Small intestine (tissue), 7 donors: ENCODE data around the gene KRT3. TPM values are rescaled to one million over a fixed set of nuclear protein-coding genes. Genes with fewer than 3 reads are reported as not detected.
A peak's percentile ranks its signal among the peaks of the same experiment; 100 is the strongest.

Experiments used
- DNase-seq, 2 donors: peaks; one replicate each; pipeline versions ENCODE4 v3.0.0 to v3.0.0-alpha.2; 2013
- FAIRE-seq: peaks from 2 replicates; lab custom pipeline; 2012; peaks lifted over from hg19 to GRCh38; lab: Jason Lieb, UNC
- H3K27ac ChIP-seq, 3 donors: one replicate each; pipeline ENCODE4 v1.5.1; 2013; ENCODE audit warnings: low read length in 2 of 3, mild to moderate bottlenecking in 2 of 3, control low read depth in 1 of 3, inconsistent platforms in 1 of 3, low read depth in 1 of 3, moderate library complexity in 1 of 3
- H3K27me3 ChIP-seq, 3 donors: one replicate each; pipeline ENCODE4 v1.6.1; 2013; ENCODE audit warnings: low read length in 3 of 3, inconsistent platforms in 1 of 3; ENCODE audit not compliant: control insufficient read depth in 3 of 3, insufficient read depth in 3 of 3
- H3K36me3 ChIP-seq, 3 donors: one replicate each; pipeline ENCODE4 v1.6.1; 2013; ENCODE audit warnings: low read length in 3 of 3, inconsistent platforms in 1 of 3, low read depth in 1 of 3, mild to moderate bottlenecking in 1 of 3, moderate library complexity in 1 of 3; ENCODE audit not compliant: control insufficient read depth in 3 of 3, insufficient read depth in 2 of 3
- H3K4me1 ChIP-seq, 3 donors: one replicate each; pipeline ENCODE4 v1.6.1; 2013; ENCODE audit warnings: low read length in 2 of 3, inconsistent platforms in 1 of 3, low read depth in 1 of 3, mild to moderate bottlenecking in 1 of 3, moderate library complexity in 1 of 3; ENCODE audit not compliant: control insufficient read depth in 3 of 3, insufficient read depth in 2 of 3
- H3K4me3 ChIP-seq, 3 donors: one replicate each; pipeline ENCODE4 v1.5.1; 2013; ENCODE audit warnings: low read length in 3 of 3, control low read depth in 1 of 3, inconsistent platforms in 1 of 3, low read depth in 1 of 3, mild to moderate bottlenecking in 1 of 3, moderate library complexity in 1 of 3
- H3K9me3 ChIP-seq, 2 donors: one replicate each; pipeline ENCODE4 v1.6.1; 2013; ENCODE audit warnings: low read depth in 1 of 2, low read length in 1 of 2; ENCODE audit not compliant: control insufficient read depth in 2 of 2, insufficient read depth in 1 of 2
- WGBS, 3 donors: extraction: QIAGEN DNeasy Blood & Tissue Kit; methylation state at CpG; one replicate each; pipeline ENCODE4 v1.1.7; 2013; 5-methylcytosine and 5-hydroxymethylcytosine counted together
- polyA plus RNA-seq, 4 donors: library from polyadenylated mRNA; stranded (reverse) in 3 of 4; unstranded in 1 of 4; fragments of 200-250 nt in 3 of 4; fragments of 120-200 nt in 1 of 4; gene quantifications; one replicate each; pipeline versions ENCODE4 v1.2.1 to v1.2.3, GENCODE V29; 2013
- donor health status: healthy with polysubstance abuse.
- donor health status: control.
- donor health status: control.
- donor health status: Bipolar disorder and iron deficiency.
- donor health status: healthy.

KRT3 gene
- polyA plus RNA-seq, 4 donors = not detected

DNA sequence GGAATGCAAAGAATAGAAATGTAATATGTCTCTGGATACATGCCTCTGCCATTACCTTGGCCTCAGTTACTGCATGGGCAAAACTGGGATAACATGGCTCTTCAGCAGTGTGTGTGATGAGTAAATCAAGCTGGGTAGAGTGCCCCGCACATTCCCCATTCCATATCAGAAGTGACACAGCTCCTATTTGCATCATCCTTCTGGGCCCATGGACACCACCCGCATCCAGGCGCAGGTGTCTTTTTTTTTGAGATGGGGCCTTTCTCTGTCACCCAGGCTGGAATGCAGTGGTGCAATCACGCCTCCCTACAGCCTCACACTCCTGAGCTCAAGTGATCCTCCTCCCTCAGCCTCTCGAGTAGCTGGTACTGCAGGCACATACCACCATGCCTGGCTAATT lies 50.4 kb downstream of the KRT3 start:
- Histone ChIP-seq H3K4me3 (no peak overlapping the region), H3K9me3 (no peaks in the 10 kb centered on the region), H3K27me3 (peaks cover 0 to 5% (median 0%) of the 10 kb centered on the region in 3 donors), H3K27ac (no peak overlapping the region), H3K36me3 (no peaks in the 10 kb centered on the region), H3K4me1 (no peaks in the 10 kb centered on the region)
- FAIRE-seq (no peak), DNase-seq (no peak)
- 76 to 80% (median 79%) methylated on average over 5 of the region's 5 CpGs for WGBS, 3 donors

DNA sequence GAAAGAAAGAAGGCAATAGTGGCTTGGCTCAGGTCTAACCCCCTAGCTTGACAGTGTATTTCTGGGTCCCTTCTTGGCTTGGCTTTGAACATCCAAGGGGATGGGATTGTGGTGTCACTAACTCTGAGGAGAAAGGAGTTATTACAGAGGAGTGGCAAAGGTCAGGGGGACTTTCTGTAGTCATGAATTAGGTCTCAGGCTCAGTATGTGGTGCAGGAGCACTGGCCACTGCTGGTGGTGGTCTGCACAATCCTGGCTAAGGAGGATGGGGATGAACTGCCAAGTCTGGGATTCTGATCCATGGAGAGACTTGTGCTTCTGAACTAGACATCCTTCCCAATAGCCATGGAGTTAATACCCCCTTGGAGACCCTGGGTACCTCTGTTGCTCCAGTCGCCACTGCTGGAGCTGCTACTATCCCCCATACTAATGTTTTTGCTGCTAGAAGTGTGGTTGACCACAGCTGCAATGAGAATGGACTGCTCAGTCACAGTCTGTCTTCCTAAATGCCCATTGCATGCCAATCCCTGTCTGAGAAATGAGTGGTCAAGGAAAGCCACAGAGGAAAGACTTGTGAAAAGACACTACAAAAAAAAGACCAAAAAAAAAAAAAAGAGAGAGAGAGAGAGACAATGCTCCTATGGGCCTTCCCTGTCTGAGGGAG lies 51.3 kb downstream of the KRT3 start:
- no peak overlapping the region for H3K4me3 ChIP-seq
- 62 to 76% (median 63%) methylated on average over 1 of the region's 1 CpG for WGBS, 3 donors
- FAIRE-seq = no peak

DNA sequence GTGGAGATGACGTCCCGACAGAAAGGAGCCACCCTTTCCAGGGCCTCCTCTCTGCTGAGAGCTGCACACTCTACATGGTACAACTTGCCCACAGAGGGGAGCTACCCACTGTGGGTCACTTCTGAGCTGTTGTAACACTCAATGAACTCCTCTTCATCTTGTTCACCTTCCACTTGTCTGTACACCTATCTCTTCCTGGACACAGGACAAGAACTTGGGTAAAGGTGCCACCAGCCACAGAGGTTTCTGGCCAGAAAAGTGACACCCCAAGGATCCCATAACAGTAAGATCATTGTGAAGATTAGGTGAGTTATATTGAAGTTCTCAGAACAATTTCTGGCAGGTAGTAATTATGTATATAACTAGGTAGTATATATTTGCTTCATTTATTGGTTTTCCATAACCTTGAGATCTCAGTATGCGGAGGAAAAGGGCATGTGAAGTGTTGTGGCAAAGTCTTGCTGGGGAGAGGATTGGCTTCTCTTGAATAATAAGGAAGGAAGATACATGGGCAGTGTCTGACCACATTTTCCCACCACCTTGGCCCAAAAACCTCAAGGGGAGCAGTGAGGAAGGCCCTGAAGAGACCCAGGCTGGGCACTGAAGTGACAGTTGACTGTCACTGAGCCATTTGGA lies 53.0 kb downstream of the KRT3 start:
- FAIRE-seq = no peak
- no peaks in the 10 kb centered on the region for H3K36me3 ChIP-seq
- peaks cover 0 to 3% (median 0%) of the 10 kb centered on the region in 3 donors for H3K27me3 ChIP-seq

More for the DNA sequence above, 51.3 kb downstream of the KRT3 start:
- Histone ChIP-seq H3K4me1 (no peaks in the 10 kb centered on the region), H3K27ac (no peak overlapping the region), H3K9me3 (no peaks in the 10 kb centered on the region), H3K27me3 (peaks cover 0 to 5% (median 0%) of the 10 kb centered on the region in 3 donors), H3K36me3 (no peaks in the 10 kb centered on the region)
- no peak for DNase-seq

DNA sequence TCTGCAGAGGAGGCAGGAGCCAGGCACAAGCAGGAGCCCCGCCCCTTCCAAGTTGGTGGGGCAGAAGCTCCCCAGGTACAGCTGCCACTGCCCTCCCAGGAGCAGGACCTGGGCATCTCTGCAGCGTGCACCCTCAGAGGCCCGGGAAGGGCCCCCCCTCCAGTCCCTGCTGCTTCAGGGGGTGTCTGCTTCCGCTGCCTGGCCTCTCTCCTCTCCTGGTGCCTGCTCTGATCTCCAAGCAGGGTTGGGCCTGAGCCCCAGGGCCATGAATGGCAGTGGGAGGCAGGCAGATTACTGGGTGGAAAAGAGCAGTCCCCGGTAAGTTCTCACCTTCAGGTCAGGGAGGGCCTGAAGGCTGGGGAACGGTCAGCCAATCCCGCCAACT lies 53.7 kb downstream of the KRT3 start:
- 57 to 68% (median 66%) methylated on average over 6 to 7 of the region's 7 CpGs for WGBS, 3 donors

More for the DNA sequence above, 53.0 kb downstream of the KRT3 start:
- H3K9me3 ChIP-seq = no peaks in the 10 kb centered on the region
- H3K4me1 ChIP-seq = no peaks in the 10 kb centered on the region
- no peak overlapping the region for H3K4me3 ChIP-seq
- H3K27ac ChIP-seq = no peak overlapping the region
- 74 to 78% (median 77%) methylated on average over 3 of the region's 3 CpGs for WGBS, 3 donors
- no peak for DNase-seq

DNA sequence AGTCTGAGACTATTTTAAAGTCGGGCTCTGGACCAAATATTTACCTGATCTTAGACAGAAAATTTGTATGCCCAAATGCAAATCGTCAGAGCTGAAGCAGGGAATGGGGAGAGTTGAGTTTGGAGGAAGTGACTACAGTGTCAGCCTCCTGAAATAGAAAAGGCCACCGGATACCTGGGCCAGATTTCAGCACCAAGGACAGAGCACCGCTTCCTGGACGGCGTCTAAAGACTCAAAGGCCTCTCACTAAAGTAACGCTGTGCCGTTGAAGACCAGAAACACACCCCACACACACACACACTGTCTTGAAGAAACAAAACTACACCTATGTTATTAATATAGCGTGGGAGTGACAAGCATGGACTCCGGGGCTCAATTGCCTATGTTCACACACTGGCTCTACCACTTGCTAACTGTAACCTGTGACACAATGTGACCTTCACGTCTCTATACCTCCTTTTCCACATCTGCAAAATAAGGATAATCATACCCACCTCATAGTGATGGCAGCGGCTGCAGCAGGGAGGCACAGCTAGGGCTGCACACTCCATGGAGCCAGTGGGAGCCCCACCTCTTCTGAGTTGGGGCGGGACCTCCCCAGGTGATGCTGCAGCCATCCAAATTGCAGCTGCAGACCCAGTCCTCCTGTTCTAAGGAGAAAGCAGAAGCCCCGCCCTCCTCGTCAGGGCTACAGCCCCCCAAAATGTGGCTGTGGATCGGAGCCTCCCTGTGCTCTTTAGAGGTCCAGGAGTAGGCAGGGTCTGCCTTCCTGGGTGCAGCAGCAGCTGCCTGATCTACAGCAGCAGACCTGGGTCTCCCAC lies 54.3 kb downstream of the KRT3 start:
- Histone ChIP-seq H3K4me1 (no peaks in the 10 kb centered on the region), H3K4me3 (no peak overlapping the region), H3K27ac (no peak overlapping the region), H3K27me3 (no peaks in the 10 kb centered on the region), H3K9me3 (no peaks in the 10 kb centered on the region), H3K36me3 (no peaks in the 10 kb centered on the region)
- WGBS, 3 donors = 14 to 18% (median 16%) methylated on average over 16 of the region's 16 CpGs
- no peak for FAIRE-seq
- peak; percentile 64 to 83 for DNase-seq

More for the DNA sequence above, 53.7 kb downstream of the KRT3 start:
- no peaks in the 10 kb centered on the region for H3K9me3 ChIP-seq
- H3K4me1 ChIP-seq = no peaks in the 10 kb centered on the region
- no peaks in the 10 kb centered on the region for H3K27me3 ChIP-seq
- no peak for FAIRE-seq
- H3K27ac ChIP-seq = no peak overlapping the region
- no peak overlapping the region for H3K4me3 ChIP-seq
- H3K36me3 ChIP-seq = no peaks in the 10 kb centered on the region
- DNase-seq = no peak

DNA sequence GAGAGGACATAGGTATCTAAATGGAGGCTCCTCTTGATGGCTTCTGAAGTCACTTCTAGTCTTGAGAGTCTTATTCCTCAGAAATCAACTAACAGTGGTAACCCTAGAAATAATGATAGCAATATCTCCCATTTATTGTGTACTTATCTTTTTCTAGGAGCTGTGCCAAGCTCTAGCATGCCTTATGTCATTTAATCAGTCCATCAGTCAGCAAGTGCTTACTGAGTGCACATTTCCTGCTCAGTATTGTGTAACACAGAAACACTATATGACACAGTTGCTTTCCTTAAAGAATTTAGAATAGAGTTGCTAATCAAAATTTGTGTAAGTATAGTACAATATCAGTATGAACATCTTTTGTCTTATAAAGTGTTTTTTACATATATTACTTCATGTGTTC lies 55.3 kb downstream of the KRT3 start:
- H3K4me1 ChIP-seq = no peaks in the 10 kb centered on the region
- no peak overlapping the region for H3K27ac ChIP-seq
- H3K27me3 ChIP-seq = peaks cover 0 to 4% (median 0%) of the 10 kb centered on the region in 3 donors
- H3K9me3 ChIP-seq = no peaks in the 10 kb centered on the region
- DNase-seq (peak in 1 of 2 donors; percentile 46), FAIRE-seq (no peak)
- no peaks in the 10 kb centered on the region for H3K36me3 ChIP-seq
- no peak overlapping the region for H3K4me3 ChIP-seq

DNA sequence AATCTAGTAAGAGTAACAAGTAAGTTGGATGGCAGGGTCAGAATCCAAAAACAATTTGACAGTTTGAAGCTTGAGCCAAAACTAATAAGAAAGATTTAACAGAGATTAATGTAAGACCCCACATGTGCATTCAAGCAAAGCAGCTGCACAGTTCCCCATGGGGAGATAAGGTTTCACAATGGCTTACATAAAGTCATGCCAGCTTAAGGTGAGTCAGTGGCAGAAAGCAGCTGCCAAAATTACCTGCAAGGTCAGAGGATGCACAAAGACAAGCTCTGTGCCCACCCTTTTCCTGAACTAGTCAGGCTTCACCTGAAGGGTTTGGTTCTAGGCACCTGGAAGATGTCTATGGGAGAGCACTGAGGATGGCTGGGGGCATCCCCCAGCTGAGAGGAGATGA lies 56.0 kb downstream of the KRT3 start:
- H3K27ac ChIP-seq = no peak overlapping the region
- FAIRE-seq (no peak), DNase-seq (no peak)
- H3K36me3 ChIP-seq = no peaks in the 10 kb centered on the region
- no peaks in the 10 kb centered on the region for H3K9me3 ChIP-seq
- peaks cover 0 to 4% (median 0%) of the 10 kb centered on the region in 3 donors for H3K27me3 ChIP-seq
- no peaks in the 10 kb centered on the region for H3K4me1 ChIP-seq
- H3K4me3 ChIP-seq = no peak overlapping the region
